Osteoblast (primary cell): ENCODE results near the gene LSM2. TPM values are rescaled to one million over a fixed set of nuclear protein-coding genes. Genes with fewer than 3 reads are reported as not detected.

Experiments
- DNase-seq: peaks from one replicate; pipeline ENCODE4 v3.0.0; 2011; ENCODE audit warnings: low spot score, mixed read lengths; ENCODE audit not compliant: insufficient read length; ENCODE audit errors: missing footprints
- H2AFZ ChIP-seq: 2 replicates; pipeline ENCODE4 v1.6.0; 2011; ENCODE audit warnings: mild to moderate bottlenecking, low read length
- H3K27ac ChIP-seq: 2 replicates; pipeline ENCODE4 v1.5.1; 2011; ENCODE audit warnings: mild to moderate bottlenecking, low read depth, low read length, moderate library complexity
- H3K27me3 ChIP-seq: 2 replicates; pipeline ENCODE4 v1.6.0; 2012; ENCODE audit warnings: mild to moderate bottlenecking, control low read depth, inconsistent platforms, low read length, moderate library complexity; ENCODE audit not compliant: insufficient read depth
- H3K36me3 ChIP-seq: 2 replicates; pipeline ENCODE4 v1.5.1; 2011; ENCODE audit warnings: mild to moderate bottlenecking, low read length, control low read depth, moderate library complexity; ENCODE audit not compliant: insufficient read depth
- H3K4me1 ChIP-seq: 2 replicates; pipeline ENCODE4 v1.5.1; 2011; ENCODE audit warnings: mild to moderate bottlenecking, low read length, control low read depth, moderate library complexity; ENCODE audit not compliant: insufficient read depth
- H3K4me2 ChIP-seq: 2 replicates; pipeline ENCODE4 v1.6.0; 2011; ENCODE audit warnings: mild to moderate bottlenecking, low read length; ENCODE audit not compliant: insufficient read depth
- H3K4me3 ChIP-seq: fragments of 200-600 bp; sonication (generic); 3 replicates; pipeline ENCODE4 v1.5.1; 2012; ENCODE audit warnings: mild to moderate bottlenecking, low read length, inconsistent platforms; ENCODE audit not compliant: insufficient read depth
- H3K79me2 ChIP-seq: 2 replicates; pipeline ENCODE4 v1.6.0; 2012; ENCODE audit warnings: mild to moderate bottlenecking, low read length, control low read depth, inconsistent platforms; ENCODE audit not compliant: insufficient read depth
- H3K9me3 ChIP-seq: 2 replicates; pipeline ENCODE4 v1.5.1; 2011; ENCODE audit warnings: low read depth, low read length, control low read depth
- H4K20me1 ChIP-seq: 2 replicates; pipeline ENCODE4 v1.6.0; 2012; ENCODE audit warnings: mild to moderate bottlenecking, low read length, control low read depth; ENCODE audit not compliant: insufficient read depth
- total RNA-seq: library from RNA; depleted of rRNA; stranded (reverse); fragments of >200 nt; gene quantifications from 2 replicates; pipeline ENCODE4 v1.2.3, GENCODE V29; 2012
- TF ChIP-seq, protein P1 (sequence below): IDR thresholded peaks from 2 replicates; pipeline ENCODE4 v1.5.1; 2011; ENCODE audit warnings: mild to moderate bottlenecking, low read depth, low read length, moderate library complexity; ENCODE audit errors: extremely low read depth

LSM2 gene
- total RNA-seq, 1 donor = 22.4 TPM

- TF ChIP-seq, protein P1, sequence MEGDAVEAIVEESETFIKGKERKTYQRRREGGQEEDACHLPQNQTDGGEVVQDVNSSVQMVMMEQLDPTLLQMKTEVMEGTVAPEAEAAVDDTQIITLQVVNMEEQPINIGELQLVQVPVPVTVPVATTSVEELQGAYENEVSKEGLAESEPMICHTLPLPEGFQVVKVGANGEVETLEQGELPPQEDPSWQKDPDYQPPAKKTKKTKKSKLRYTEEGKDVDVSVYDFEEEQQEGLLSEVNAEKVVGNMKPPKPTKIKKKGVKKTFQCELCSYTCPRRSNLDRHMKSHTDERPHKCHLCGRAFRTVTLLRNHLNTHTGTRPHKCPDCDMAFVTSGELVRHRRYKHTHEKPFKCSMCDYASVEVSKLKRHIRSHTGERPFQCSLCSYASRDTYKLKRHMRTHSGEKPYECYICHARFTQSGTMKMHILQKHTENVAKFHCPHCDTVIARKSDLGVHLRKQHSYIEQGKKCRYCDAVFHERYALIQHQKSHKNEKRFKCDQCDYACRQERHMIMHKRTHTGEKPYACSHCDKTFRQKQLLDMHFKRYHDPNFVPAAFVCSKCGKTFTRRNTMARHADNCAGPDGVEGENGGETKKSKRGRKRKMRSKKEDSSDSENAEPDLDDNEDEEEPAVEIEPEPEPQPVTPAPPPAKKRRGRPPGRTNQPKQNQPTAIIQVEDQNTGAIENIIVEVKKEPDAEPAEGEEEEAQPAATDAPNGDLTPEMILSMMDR = peak; percentile 85
These were observed 36.9 kb downstream of the LSM2 start for GRCh38 chr6:31769684-31770371.

DNA sequence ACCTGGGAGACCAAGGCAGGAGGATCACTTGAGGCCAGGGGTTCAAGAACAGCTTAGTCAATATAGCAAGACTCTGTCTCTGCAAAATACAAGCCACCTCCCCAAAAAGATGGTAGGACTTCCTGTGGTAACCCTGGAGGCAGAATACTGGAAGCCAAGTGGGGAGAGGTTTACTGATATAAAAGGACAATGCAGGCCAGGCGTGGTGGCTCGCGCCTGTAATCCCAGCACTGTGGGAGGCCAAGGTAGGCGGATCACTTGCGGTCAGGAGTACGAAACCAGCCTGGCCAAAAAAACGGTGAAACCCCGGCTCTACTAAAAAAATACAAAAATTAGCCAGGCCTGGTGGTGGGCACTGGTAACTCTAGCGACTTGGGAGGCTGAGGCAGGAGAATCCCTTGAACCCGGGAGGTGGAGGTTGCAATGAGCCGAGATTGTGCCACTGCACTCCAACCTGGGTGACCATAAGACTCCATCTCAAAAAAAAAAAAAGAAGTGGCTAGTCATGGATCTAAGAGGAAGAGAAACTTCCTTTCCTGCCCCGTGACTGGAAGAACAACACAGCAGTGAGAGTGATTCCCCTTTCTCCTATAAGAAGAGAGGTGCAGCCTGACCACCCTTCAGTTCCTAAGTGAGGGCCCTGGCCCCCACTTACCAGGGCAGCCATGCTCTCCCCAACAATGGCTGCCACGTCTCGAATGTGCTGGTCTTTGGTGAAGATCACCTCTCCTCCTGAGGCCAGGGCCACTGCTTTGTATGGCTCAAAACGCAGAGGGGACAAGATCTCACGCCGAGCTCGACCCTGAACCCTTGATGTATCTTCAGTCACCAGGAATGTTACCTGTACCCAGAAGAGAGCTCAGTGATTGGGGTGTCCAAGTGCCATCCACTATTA lies 38.2 kb downstream of the LSM2 start:
- TF ChIP-seq, protein P1 = no peak
- H3K79me2 ChIP-seq = no peaks in the 10 kb centered on the region
- H3K27me3 ChIP-seq = no peaks in the 10 kb centered on the region
- H4K20me1 ChIP-seq = no peaks in the 10 kb centered on the region
- peak; percentile 63 for DNase-seq
- peaks cover 4% of the 10 kb centered on the region for H3K4me1 ChIP-seq
- H3K4me2 ChIP-seq = no peak overlapping the region
- H3K36me3 ChIP-seq = no peaks in the 10 kb centered on the region
- H3K27ac ChIP-seq = no peak overlapping the region
- H3K9me3 ChIP-seq = no peaks in the 10 kb centered on the region
- H3K4me3 ChIP-seq = no peak overlapping the region
- H2AFZ ChIP-seq = no peak overlapping the region

More at GRCh38 chr6:31769684-31770371, 36.9 kb downstream of the LSM2 start:
- Histone ChIP-seq H3K27ac (no peak overlapping the region), H3K36me3 (no peaks in the 10 kb centered on the region), H3K4me2 (no peak overlapping the region), H3K27me3 (no peaks in the 10 kb centered on the region), H3K9me3 (no peaks in the 10 kb centered on the region), H4K20me1 (no peaks in the 10 kb centered on the region), H2AFZ (no peak overlapping the region), H3K4me1 (peaks cover 4% of the 10 kb centered on the region), H3K79me2 (no peaks in the 10 kb centered on the region), H3K4me3 (no peak overlapping the region)
- peak; percentile 97 for DNase-seq

GRCh38 chr6:31767096-31767645 lies 39.6 kb downstream of the LSM2 start:
- H2AFZ ChIP-seq = no peak overlapping the region
- TF ChIP-seq, protein P1 = no peak

More at GRCh38 chr6:31767096-31767645, 39.6 kb downstream of the LSM2 start:
- no peaks in the 10 kb centered on the region for H3K9me3 ChIP-seq
- H3K4me2 ChIP-seq = no peak overlapping the region
- H3K27ac ChIP-seq = no peak overlapping the region
- H3K27me3 ChIP-seq = no peaks in the 10 kb centered on the region
- H3K36me3 ChIP-seq = peaks cover 3% of the 10 kb centered on the region
- H4K20me1 ChIP-seq = no peaks in the 10 kb centered on the region
- H3K79me2 ChIP-seq = no peaks in the 10 kb centered on the region
- peak; percentile 61 for DNase-seq
- peaks cover 4% of the 10 kb centered on the region for H3K4me1 ChIP-seq
- H3K4me3 ChIP-seq = no peak overlapping the region
